ENCODE measurements around the gene MYLK4. TPM values are rescaled to one million over a fixed set of nuclear protein-coding genes. Genes with fewer than 3 reads are reported as not detected.

Gene MYLK4
- polyA plus RNA-seq, 1 donor from 2014 or later = 1.3 TPM

DNA sequence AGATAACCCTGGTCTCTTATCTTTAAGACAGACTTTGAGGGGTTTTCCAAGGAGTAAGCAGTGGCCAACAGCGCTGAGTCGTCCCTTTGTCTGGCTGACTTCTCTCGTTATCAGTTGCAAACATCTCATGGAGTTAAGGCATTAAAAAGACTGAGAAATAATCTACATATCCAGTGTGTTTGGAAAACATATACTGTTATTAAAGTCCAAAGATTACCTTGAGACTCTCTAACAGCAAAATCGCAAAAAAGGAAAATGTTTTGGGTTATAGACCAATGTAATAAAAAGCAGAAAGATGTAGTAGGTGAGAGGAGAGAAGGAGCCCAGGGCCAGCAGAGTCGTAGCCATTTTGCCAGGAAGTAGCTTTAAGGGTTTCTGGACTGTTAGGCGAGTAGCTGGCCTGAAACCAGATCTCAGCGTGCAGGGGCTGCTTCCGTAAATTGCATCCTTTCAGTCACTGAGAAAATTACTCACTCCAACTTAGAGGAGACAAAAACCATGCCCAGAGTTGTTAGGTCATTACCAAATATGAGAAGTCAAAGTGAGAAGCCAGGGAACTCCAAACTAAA lies 24.6 kb downstream of the MYLK4 start:
- no peak overlapping the region for H3K4me2 ChIP-seq (ENCODE audit: low read length)
- no peaks in the 10 kb centered on the region for H3K9me3 ChIP-seq (ENCODE audit: low read length)
- H3F3A ChIP-seq (ENCODE audit: insufficient read depth, low read length, poor library complexity, severe bottlenecking) = no peaks in the 10 kb centered on the region
- no peaks in the 10 kb centered on the region for H3K79me2 ChIP-seq (replicated peaks; ENCODE audit: insufficient read depth, low read length)
- H3K4me3 ChIP-seq (ENCODE audit: low read length) = no peak overlapping the region
- no peaks in the 10 kb centered on the region for H3K27me3 ChIP-seq (ENCODE audit: insufficient read depth, low read depth, low read length)
- TF ChIP-seq, protein P1, sequence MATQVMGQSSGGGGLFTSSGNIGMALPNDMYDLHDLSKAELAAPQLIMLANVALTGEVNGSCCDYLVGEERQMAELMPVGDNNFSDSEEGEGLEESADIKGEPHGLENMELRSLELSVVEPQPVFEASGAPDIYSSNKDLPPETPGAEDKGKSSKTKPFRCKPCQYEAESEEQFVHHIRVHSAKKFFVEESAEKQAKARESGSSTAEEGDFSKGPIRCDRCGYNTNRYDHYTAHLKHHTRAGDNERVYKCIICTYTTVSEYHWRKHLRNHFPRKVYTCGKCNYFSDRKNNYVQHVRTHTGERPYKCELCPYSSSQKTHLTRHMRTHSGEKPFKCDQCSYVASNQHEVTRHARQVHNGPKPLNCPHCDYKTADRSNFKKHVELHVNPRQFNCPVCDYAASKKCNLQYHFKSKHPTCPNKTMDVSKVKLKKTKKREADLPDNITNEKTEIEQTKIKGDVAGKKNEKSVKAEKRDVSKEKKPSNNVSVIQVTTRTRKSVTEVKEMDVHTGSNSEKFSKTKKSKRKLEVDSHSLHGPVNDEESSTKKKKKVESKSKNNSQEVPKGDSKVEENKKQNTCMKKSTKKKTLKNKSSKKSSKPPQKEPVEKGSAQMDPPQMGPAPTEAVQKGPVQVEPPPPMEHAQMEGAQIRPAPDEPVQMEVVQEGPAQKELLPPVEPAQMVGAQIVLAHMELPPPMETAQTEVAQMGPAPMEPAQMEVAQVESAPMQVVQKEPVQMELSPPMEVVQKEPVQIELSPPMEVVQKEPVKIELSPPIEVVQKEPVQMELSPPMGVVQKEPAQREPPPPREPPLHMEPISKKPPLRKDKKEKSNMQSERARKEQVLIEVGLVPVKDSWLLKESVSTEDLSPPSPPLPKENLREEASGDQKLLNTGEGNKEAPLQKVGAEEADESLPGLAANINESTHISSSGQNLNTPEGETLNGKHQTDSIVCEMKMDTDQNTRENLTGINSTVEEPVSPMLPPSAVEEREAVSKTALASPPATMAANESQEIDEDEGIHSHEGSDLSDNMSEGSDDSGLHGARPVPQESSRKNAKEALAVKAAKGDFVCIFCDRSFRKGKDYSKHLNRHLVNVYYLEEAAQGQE (IDR thresholded peaks at IDR 0.05; ENCODE audit: borderline replicate concordance) = no peak
- TF ChIP-seq SMC3 (conservative IDR thresholded peaks at IDR 0.05; ENCODE audit: poor library complexity) (no peak), TAF1 (IDR thresholded peaks at IDR 0.05; ENCODE audit: low read depth) (no peak), EZH2 (IDR thresholded peaks at IDR 0.05; ENCODE audit: borderline replicate concordance, insufficient read depth, low read length, poor library complexity, severe bottlenecking) (no peak), EP300 (conservative IDR thresholded peaks at IDR 0.05; ENCODE audit: poor library complexity, severe bottlenecking) (no peak), RAD21 (conservative IDR thresholded peaks at IDR 0.05) (no peak), MXI1 (conservative IDR thresholded peaks at IDR 0.05; ENCODE audit: poor library complexity, severe bottlenecking) (no peak), POLR2AphosphoS5 (IDR thresholded peaks at IDR 0.05) (no peak)
- TF ChIP-seq, protein P2, sequence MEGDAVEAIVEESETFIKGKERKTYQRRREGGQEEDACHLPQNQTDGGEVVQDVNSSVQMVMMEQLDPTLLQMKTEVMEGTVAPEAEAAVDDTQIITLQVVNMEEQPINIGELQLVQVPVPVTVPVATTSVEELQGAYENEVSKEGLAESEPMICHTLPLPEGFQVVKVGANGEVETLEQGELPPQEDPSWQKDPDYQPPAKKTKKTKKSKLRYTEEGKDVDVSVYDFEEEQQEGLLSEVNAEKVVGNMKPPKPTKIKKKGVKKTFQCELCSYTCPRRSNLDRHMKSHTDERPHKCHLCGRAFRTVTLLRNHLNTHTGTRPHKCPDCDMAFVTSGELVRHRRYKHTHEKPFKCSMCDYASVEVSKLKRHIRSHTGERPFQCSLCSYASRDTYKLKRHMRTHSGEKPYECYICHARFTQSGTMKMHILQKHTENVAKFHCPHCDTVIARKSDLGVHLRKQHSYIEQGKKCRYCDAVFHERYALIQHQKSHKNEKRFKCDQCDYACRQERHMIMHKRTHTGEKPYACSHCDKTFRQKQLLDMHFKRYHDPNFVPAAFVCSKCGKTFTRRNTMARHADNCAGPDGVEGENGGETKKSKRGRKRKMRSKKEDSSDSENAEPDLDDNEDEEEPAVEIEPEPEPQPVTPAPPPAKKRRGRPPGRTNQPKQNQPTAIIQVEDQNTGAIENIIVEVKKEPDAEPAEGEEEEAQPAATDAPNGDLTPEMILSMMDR (IDR thresholded peaks at IDR 0.05; ENCODE audit: poor library complexity, severe bottlenecking) = no peak
- no peaks in the 10 kb centered on the region for H3K36me3 ChIP-seq (ENCODE audit: insufficient read depth, low read length)
- H3K9ac ChIP-seq (ENCODE audit: low read length) = no peak overlapping the region
- no peak overlapping the region for H3K27ac ChIP-seq (ENCODE audit: low read length)
- H3K9me2 ChIP-seq (ENCODE audit: insufficient read depth, low read length) = no peaks in the 10 kb centered on the region
- no peaks in the 10 kb centered on the region for H4K20me1 ChIP-seq (ENCODE audit: insufficient read depth)
- no peak overlapping the region for H2AFZ ChIP-seq (ENCODE audit: low read depth, low read length)

DNA sequence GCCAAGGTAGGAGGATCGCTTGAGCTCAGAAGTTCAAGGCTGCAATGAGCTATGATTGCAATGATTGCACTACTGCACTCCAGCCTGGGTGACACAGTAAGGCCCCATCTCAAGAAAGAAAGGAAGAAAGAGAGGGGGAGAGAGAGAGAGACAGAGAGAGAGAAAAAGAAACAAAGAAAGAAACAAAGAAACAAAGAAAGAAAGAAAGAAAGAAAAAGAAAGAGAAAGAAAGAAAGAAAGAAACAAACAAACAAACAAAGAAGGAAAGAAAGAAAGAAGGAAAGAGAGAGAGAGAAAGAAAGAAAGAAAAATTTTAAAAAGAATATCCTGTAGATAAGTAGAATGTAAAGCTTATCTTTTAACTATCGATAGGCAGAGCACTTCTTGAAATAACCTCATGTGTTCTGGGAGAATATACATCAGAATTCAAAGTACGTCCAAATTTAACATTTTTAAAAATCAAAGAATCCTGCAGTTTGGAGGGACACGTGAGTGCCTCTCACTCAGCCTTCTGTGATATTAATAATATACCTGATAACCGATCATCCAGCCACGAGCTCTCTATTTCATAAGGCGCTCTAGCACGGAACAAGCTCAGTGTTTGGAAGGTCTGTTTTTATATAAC lies 25.2 kb downstream of the MYLK4 start:
- TF ChIP-seq, protein P1 (IDR thresholded peaks at IDR 0.05; ENCODE audit: borderline replicate concordance) = no peak
- TF ChIP-seq EP300 (conservative IDR thresholded peaks at IDR 0.05; ENCODE audit: poor library complexity, severe bottlenecking) (no peak), MXI1 (conservative IDR thresholded peaks at IDR 0.05; ENCODE audit: poor library complexity, severe bottlenecking) (no peak), RAD21 (conservative IDR thresholded peaks at IDR 0.05) (no peak), TAF1 (IDR thresholded peaks at IDR 0.05; ENCODE audit: low read depth) (no peak), EZH2 (IDR thresholded peaks at IDR 0.05; ENCODE audit: borderline replicate concordance, insufficient read depth, low read length, poor library complexity, severe bottlenecking) (no peak), POLR2AphosphoS5 (IDR thresholded peaks at IDR 0.05) (no peak), SMC3 (conservative IDR thresholded peaks at IDR 0.05; ENCODE audit: poor library complexity) (no peak)
- TF ChIP-seq, protein P2 (IDR thresholded peaks at IDR 0.05; ENCODE audit: poor library complexity, severe bottlenecking) = no peak
- H2AFZ ChIP-seq (ENCODE audit: low read depth, low read length) = no peak overlapping the region
- H3K4me2 ChIP-seq (ENCODE audit: low read length) = no peak overlapping the region

More for the DNA sequence above, 25.2 kb downstream of the MYLK4 start:
- Histone ChIP-seq H3F3A (ENCODE audit: insufficient read depth, low read length, poor library complexity, severe bottlenecking) (no peaks in the 10 kb centered on the region), H3K9me3 (ENCODE audit: low read length) (no peaks in the 10 kb centered on the region), H3K9me2 (ENCODE audit: insufficient read depth, low read length) (no peaks in the 10 kb centered on the region), H4K20me1 (ENCODE audit: insufficient read depth) (no peaks in the 10 kb centered on the region), H3K79me2 (replicated peaks; ENCODE audit: insufficient read depth, low read length) (no peaks in the 10 kb centered on the region), H3K27ac (ENCODE audit: low read length) (no peak overlapping the region), H3K36me3 (ENCODE audit: insufficient read depth, low read length) (no peaks in the 10 kb centered on the region), H3K9ac (ENCODE audit: low read length) (no peak overlapping the region), H3K4me3 (ENCODE audit: low read length) (no peak overlapping the region), H3K27me3 (ENCODE audit: insufficient read depth, low read depth, low read length) (no peaks in the 10 kb centered on the region)
